Measurements from ENCODE around the gene PFDN4.
A peak's percentile ranks its signal among the peaks of the same experiment; 100 is the strongest.

Gene PFDN4

GRCh38 chr20:54215157-54215789 is 7.4 kb downstream of the PFDN4 start:
- Histone ChIP-seq H3K9me3 (ENCODE audit: control insufficient read depth, low read length) (no peaks in the 10 kb centered on the region), H3K4me2 (ENCODE audit: low read length) (no peak overlapping the region), H3K79me2 (peaks cover 15% of the 10 kb centered on the region), H3K4me1 (peaks cover 9% of the 10 kb centered on the region), H3K27me3 (ENCODE audit: control insufficient read depth, insufficient read depth, low read length) (no peaks in the 10 kb centered on the region), H3K36me3 (ENCODE audit: control insufficient read depth, insufficient read depth, low read length) (no peaks in the 10 kb centered on the region), H3K27ac (no peak overlapping the region), H3K4me3 (ENCODE audit: low read depth, low read length) (no peak overlapping the region), H2AFZ (no peak overlapping the region), H3K9ac (no peak overlapping the region)
- no peak for TF ChIP-seq CTCF (IDR thresholded peaks at IDR 0.05)

GRCh38 chr20:54217762-54218161 is 9.9 kb downstream of the PFDN4 start:
- no peak overlapping the region for H3K27ac ChIP-seq
- H3K9ac ChIP-seq: no peak overlapping the region

GRCh38 chr20:54218470-54218869 is 10.6 kb downstream of the PFDN4 start:
- peaks cover 23% of the 10 kb centered on the region for H3K4me1 ChIP-seq
- no peak overlapping the region for H3K9ac ChIP-seq
- H3K27me3 ChIP-seq (ENCODE audit: control insufficient read depth, insufficient read depth, low read length): no peaks in the 10 kb centered on the region
- no peak overlapping the region for H3K4me2 ChIP-seq (ENCODE audit: low read length)
- TF ChIP-seq CTCF (IDR thresholded peaks at IDR 0.05): no peak
- no peaks in the 10 kb centered on the region for H3K79me2 ChIP-seq
- no peak overlapping the region for H3K27ac ChIP-seq
- no peaks in the 10 kb centered on the region for H3K36me3 ChIP-seq (ENCODE audit: control insufficient read depth, insufficient read depth, low read length)
- no peak overlapping the region for H2AFZ ChIP-seq
- no peak overlapping the region for H3K4me3 ChIP-seq (ENCODE audit: low read depth, low read length)
- H3K9me3 ChIP-seq (ENCODE audit: control insufficient read depth, low read length): no peaks in the 10 kb centered on the region

More at GRCh38 chr20:54217762-54218161, 9.9 kb downstream of the PFDN4 start:
- H3K4me1 ChIP-seq: peaks cover 23% of the 10 kb centered on the region
- H3K4me2 ChIP-seq (ENCODE audit: low read length): no peak overlapping the region
- H3K27me3 ChIP-seq (ENCODE audit: control insufficient read depth, insufficient read depth, low read length): no peaks in the 10 kb centered on the region
- no peak overlapping the region for H3K4me3 ChIP-seq (ENCODE audit: low read depth, low read length)
- H3K79me2 ChIP-seq: peaks cover 5% of the 10 kb centered on the region
- no peaks in the 10 kb centered on the region for H3K36me3 ChIP-seq (ENCODE audit: control insufficient read depth, insufficient read depth, low read length)
- TF ChIP-seq CTCF (IDR thresholded peaks at IDR 0.05): no peak
- H2AFZ ChIP-seq: no peak overlapping the region
- no peaks in the 10 kb centered on the region for H3K9me3 ChIP-seq (ENCODE audit: control insufficient read depth, low read length)

GRCh38 chr20:54219751-54220426 is 12.0 kb downstream of the PFDN4 start:
- Histone ChIP-seq H3K9ac (no peak overlapping the region), H3K27ac (no peak overlapping the region), H3K9me3 (ENCODE audit: control insufficient read depth, low read length) (no peaks in the 10 kb centered on the region), H3K4me3 (ENCODE audit: low read depth, low read length) (no peak overlapping the region), H3K79me2 (no peaks in the 10 kb centered on the region), H3K4me1 (peaks cover 19% of the 10 kb centered on the region), H3K36me3 (ENCODE audit: control insufficient read depth, insufficient read depth, low read length) (no peaks in the 10 kb centered on the region), H3K27me3 (ENCODE audit: control insufficient read depth, insufficient read depth, low read length) (no peaks in the 10 kb centered on the region), H2AFZ (no peak overlapping the region), H3K4me2 (ENCODE audit: low read length) (no peak overlapping the region)
- TF ChIP-seq CTCF (IDR thresholded peaks at IDR 0.05): peak; percentile 41

- Histone ChIP-seq H3K4me3 (ENCODE audit: low read depth, low read length) (no peak overlapping the region), H2AFZ (no peak overlapping the region), H3K27ac (no peak overlapping the region), H3K27me3 (ENCODE audit: control insufficient read depth, insufficient read depth, low read length) (no peaks in the 10 kb centered on the region), H3K79me2 (no peaks in the 10 kb centered on the region), H3K9me3 (ENCODE audit: control insufficient read depth, low read length) (no peaks in the 10 kb centered on the region), H3K4me1 (peaks cover 17% of the 10 kb centered on the region), H3K36me3 (ENCODE audit: control insufficient read depth, insufficient read depth, low read length) (no peaks in the 10 kb centered on the region), H3K9ac (no peak overlapping the region), H3K4me2 (ENCODE audit: low read length) (no peak overlapping the region)
- no peak for TF ChIP-seq CTCF (IDR thresholded peaks at IDR 0.05)
Observed at GRCh38 chr20:54220722-54221121, 12.8 kb downstream of the PFDN4 start.
